Progenitor cell of endocrine pancreas (in vitro differentiated cells): ENCODE data around the gene CHIA. TPM values are rescaled to one million over a fixed set of nuclear protein-coding genes. Genes with fewer than 3 reads are reported as not detected.

Experiments used
- DNase-seq: peaks from one replicate; pipeline ENCODE4 v3.0.0; 2021; ENCODE audit warnings: low spot score; ENCODE audit not compliant: unreplicated experiment
- H3K27ac Mint-ChIP-seq: 2 replicates; pipeline ENCODE4 v1.8.0; 2021; ENCODE audit warnings: mild to moderate bottlenecking, moderate library complexity, mixed read lengths
- H3K27me3 Mint-ChIP-seq: 2 replicates; pipeline ENCODE4 v1.8.0; 2021; ENCODE audit warnings: mixed read lengths
- H3K36me3 Mint-ChIP-seq: 2 replicates; pipeline ENCODE4 v1.8.0; 2022; ENCODE audit warnings: mixed read lengths; ENCODE audit not compliant: insufficient read depth
- H3K4me1 Mint-ChIP-seq: 2 replicates; pipeline ENCODE4 v1.8.0; 2021; ENCODE audit warnings: low read depth, mixed read lengths
- H3K4me3 Mint-ChIP-seq: 2 replicates; pipeline ENCODE4 v1.8.0; 2021; ENCODE audit warnings: low read depth, mild to moderate bottlenecking, moderate library complexity, mixed read lengths
- H3K9me3 Mint-ChIP-seq: 2 replicates; pipeline ENCODE4 v1.8.0; 2021; ENCODE audit warnings: low read depth, mixed read lengths
- CTCF ChIP-seq: fragments of 200-600 bp; sonication (generic); IDR thresholded peaks from one replicate; pipeline ENCODE4 v1.5.0; 2021; ENCODE audit warnings: antibody characterized with exemption, mild to moderate bottlenecking; ENCODE audit not compliant: unreplicated experiment
- total RNA-seq: library from RNA; stranded (reverse); gene quantifications from 2 replicates; pipeline ENCODE4 v1.2.1, GENCODE V29; 2021

The CHIA gene
- total RNA-seq, 1 donor from 2014 or later, result not detected

GRCh38 chr1:111361761-111362160 is 71.1 kb downstream of the CHIA start:
- Mint-ChIP-seq H3K4me3 (no peak overlapping the region), H3K27me3 (no peaks in the 10 kb centered on the region), H3K9me3 (no peaks in the 10 kb centered on the region), H3K36me3 (no peaks in the 10 kb centered on the region), H3K4me1 (peaks cover 22% of the 10 kb centered on the region), H3K27ac (no peak overlapping the region)
- TF ChIP-seq CTCF, result no peak
- DNase-seq, result no peak

GRCh38 chr1:111364690-111365089 is 74.0 kb downstream of the CHIA start:
- Mint-ChIP-seq H3K9me3 (no peaks in the 10 kb centered on the region), H3K27me3 (no peaks in the 10 kb centered on the region), H3K27ac (peak overlapping the region; percentile 22), H3K4me3 (no peak overlapping the region), H3K4me1 (peaks cover 18% of the 10 kb centered on the region), H3K36me3 (no peaks in the 10 kb centered on the region)
- TF ChIP-seq CTCF, result no peak
- no peak for DNase-seq

- Mint-ChIP-seq H3K9me3 (no peaks in the 10 kb centered on the region), H3K27ac (no peak overlapping the region), H3K36me3 (no peaks in the 10 kb centered on the region), H3K4me1 (peaks cover 9% of the 10 kb centered on the region), H3K4me3 (no peak overlapping the region), H3K27me3 (no peaks in the 10 kb centered on the region)
- no peak for DNase-seq
- no peak for TF ChIP-seq CTCF
Observed at GRCh38 chr1:111366256-111366655, 75.6 kb downstream of the CHIA start.

- Mint-ChIP-seq H3K36me3 (no peaks in the 10 kb centered on the region), H3K4me3 (no peak overlapping the region), H3K4me1 (peaks cover 8% of the 10 kb centered on the region), H3K9me3 (no peaks in the 10 kb centered on the region), H3K27me3 (no peaks in the 10 kb centered on the region), H3K27ac (no peak overlapping the region)
- TF ChIP-seq CTCF, result no peak
- DNase-seq, result no peak
Observed at GRCh38 chr1:111369177-111369576, 78.5 kb downstream of the CHIA start.

GRCh38 chr1:111369645-111370044 is 79.0 kb downstream of the CHIA start:
- no peak for DNase-seq
- Mint-ChIP-seq H3K4me3 (no peak overlapping the region), H3K27ac (no peak overlapping the region), H3K27me3 (no peaks in the 10 kb centered on the region), H3K9me3 (no peaks in the 10 kb centered on the region), H3K4me1 (peaks cover 6% of the 10 kb centered on the region), H3K36me3 (no peaks in the 10 kb centered on the region)
- TF ChIP-seq CTCF, result no peak

Other genes starting within 250 kb of the CHIA start
- gene DRAM2, start 150.8 kb upstream of the CHIA start, total RNA-seq, result 34.4 and 35.4 TPM in 2 replicates
- 35.6 and 41.1 TPM in 2 replicates for gene CEPT1, start 150.6 kb upstream of the CHIA start, total RNA-seq
- gene DENND2D, start 90.2 kb upstream of the CHIA start, total RNA-seq, result 2.6 and 3.0 TPM in 2 replicates
- not detected in 2 replicates for gene CHI3L2, start 63.1 kb upstream of the CHIA start, total RNA-seq
- 3.1 and 3.9 TPM in 2 replicates for gene OVGP1, start 136.9 kb downstream of the CHIA start, total RNA-seq
- 91.2 and 93.6 TPM in 2 replicates for gene WDR77, start 158.4 kb downstream of the CHIA start, total RNA-seq
- gene ATP5PB, start 158.6 kb downstream of the CHIA start, total RNA-seq, result 212 and 214 TPM in 2 replicates
- gene C1orf162, start 183.1 kb downstream of the CHIA start, total RNA-seq, result 0.55 and 0.69 TPM in 2 replicates
- gene ADORA3, start 212.8 kb downstream of the CHIA start, total RNA-seq, result not detected in 2 replicates
- gene TMIGD3, start 212.8 kb downstream of the CHIA start, total RNA-seq, result not detected in 2 replicates